OCI-LY1 (cell line): ENCODE data around the gene KIAA1143.

Experiments
- H2AFZ ChIP-seq: fragments of 200-600 bp; sonication (generic), shearing (Covaris generic); 2 replicates; pipeline ENCODE4 v1.6.0; 2014; ENCODE audit warnings: antibody characterized with exemption, mild to moderate bottlenecking, low read length
- H3F3A ChIP-seq: fragments of 200-600 bp; sonication (generic), shearing (Covaris generic); 2 replicates; pipeline ENCODE4 v1.6.0; 2014; ENCODE audit warnings: mild to moderate bottlenecking, antibody characterized with exemption, low read length, moderate library complexity; ENCODE audit not compliant: insufficient read depth
- H3K27ac ChIP-seq: fragments of 200-600 bp; sonication (generic); 2 replicates; pipeline ENCODE4 v1.5.1; 2014; ENCODE audit warnings: low read length, mixed run types, mild to moderate bottlenecking, low read depth; ENCODE audit not compliant: poor library complexity, severe bottlenecking
- H3K27me3 ChIP-seq: fragments of 200-600 bp; sonication (generic); 2 replicates; pipeline ENCODE4 v1.6.0; 2014; ENCODE audit warnings: antibody characterized with exemption, mild to moderate bottlenecking, low read length, moderate library complexity; ENCODE audit not compliant: insufficient read depth
- H3K36me3 ChIP-seq: fragments of 200-600 bp; sonication (generic); 2 replicates; pipeline ENCODE4 v1.6.1; 2014; ENCODE audit warnings: mild to moderate bottlenecking, antibody characterized with exemption, low read length, moderate library complexity, mixed read lengths; ENCODE audit not compliant: insufficient read depth
- H3K4me1 ChIP-seq: fragments of 200-600 bp; sonication (generic); 2 replicates; pipeline ENCODE4 v1.5.1; 2014; ENCODE audit warnings: mild to moderate bottlenecking, low read length, moderate library complexity; ENCODE audit not compliant: insufficient read depth, severe bottlenecking
- H3K4me2 ChIP-seq: fragments of 200-600 bp; sonication (generic), shearing (Covaris generic); 2 replicates; pipeline ENCODE4 v1.6.1; 2014; ENCODE audit warnings: low read length
- H3K4me3 ChIP-seq: fragments of 200-600 bp; sonication (generic); 2 replicates; pipeline ENCODE4 v1.5.1; 2014; ENCODE audit warnings: low read length, low read depth, mild to moderate bottlenecking, mixed read lengths; ENCODE audit not compliant: poor library complexity, severe bottlenecking
- H3K79me2 ChIP-seq: fragments of 200-600 bp; shearing (Covaris generic); 2 replicates; pipeline ENCODE4 v1.6.1; 2016; ENCODE audit warnings: mixed run types, low read length, mixed read lengths; ENCODE audit not compliant: insufficient read depth
- H3K9ac ChIP-seq: fragments of 200-600 bp; sonication (generic), shearing (Covaris generic); 2 replicates; pipeline ENCODE4 v1.6.1; 2014; ENCODE audit warnings: mild to moderate bottlenecking, low read length, mixed read lengths
- H3K9me2 ChIP-seq: fragments of 200-600 bp; sonication (generic), shearing (Covaris generic); 2 replicates; pipeline ENCODE4 v1.6.1; 2014; ENCODE audit warnings: low read depth, mild to moderate bottlenecking, low read length, mixed read lengths
- H3K9me3 ChIP-seq: fragments of 200-600 bp; shearing (Covaris generic); 2 replicates; pipeline ENCODE4 v1.6.1; 2014; ENCODE audit warnings: low read length, mixed read lengths
- H4K20me1 ChIP-seq: fragments of 200-600 bp; sonication (generic), shearing (Covaris generic); 2 replicates; pipeline ENCODE4 v1.6.0; 2016; ENCODE audit warnings: mild to moderate bottlenecking, low read length; ENCODE audit not compliant: insufficient read depth
- EZH2 ChIP-seq: fragments of 200-600 bp; sonication (generic), shearing (Covaris generic); IDR thresholded peaks from 2 replicates; pipeline ENCODE4 v1.8.0; 2017; ENCODE audit warnings: borderline replicate concordance, mixed run types, mild to moderate bottlenecking, antibody characterized with exemption, low read length, moderate library complexity, mixed read lengths
- TF ChIP-seq, protein P1 (sequence below): fragments of 200-600 bp; sonication (generic), shearing (Covaris generic); IDR thresholded peaks from 2 replicates; pipeline ENCODE4 v1.5.1; 2017; ENCODE audit warnings: mild to moderate bottlenecking, antibody characterized with exemption, low read length, moderate library complexity, mixed read lengths

KIAA1143 gene

GRCh38 chr3:44802011-44802410, 40.6 kb upstream of the KIAA1143 start:
- H3K4me3 ChIP-seq = no peak overlapping the region

DNA sequence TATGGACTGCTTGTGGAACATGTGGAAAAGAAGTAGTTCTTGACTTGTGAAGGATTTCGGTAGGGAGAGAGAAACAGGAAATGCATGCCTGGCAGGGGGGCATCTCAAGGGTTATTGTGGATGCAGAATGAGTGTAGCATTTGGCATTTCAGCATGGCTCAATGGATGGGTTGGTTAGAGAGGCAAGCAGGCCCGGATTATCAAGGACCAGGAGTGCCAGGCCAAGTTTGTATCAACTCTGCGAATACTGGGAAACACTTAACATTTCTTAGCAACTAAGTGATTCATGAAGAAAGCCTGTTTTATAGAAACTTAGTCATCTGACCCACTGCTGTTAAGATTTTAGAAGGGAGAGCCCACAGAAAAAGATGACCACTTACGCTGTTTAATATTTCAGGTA, 33.8 kb upstream of the KIAA1143 start:
- TF ChIP-seq EZH2 = no peak
- TF ChIP-seq, protein P1, sequence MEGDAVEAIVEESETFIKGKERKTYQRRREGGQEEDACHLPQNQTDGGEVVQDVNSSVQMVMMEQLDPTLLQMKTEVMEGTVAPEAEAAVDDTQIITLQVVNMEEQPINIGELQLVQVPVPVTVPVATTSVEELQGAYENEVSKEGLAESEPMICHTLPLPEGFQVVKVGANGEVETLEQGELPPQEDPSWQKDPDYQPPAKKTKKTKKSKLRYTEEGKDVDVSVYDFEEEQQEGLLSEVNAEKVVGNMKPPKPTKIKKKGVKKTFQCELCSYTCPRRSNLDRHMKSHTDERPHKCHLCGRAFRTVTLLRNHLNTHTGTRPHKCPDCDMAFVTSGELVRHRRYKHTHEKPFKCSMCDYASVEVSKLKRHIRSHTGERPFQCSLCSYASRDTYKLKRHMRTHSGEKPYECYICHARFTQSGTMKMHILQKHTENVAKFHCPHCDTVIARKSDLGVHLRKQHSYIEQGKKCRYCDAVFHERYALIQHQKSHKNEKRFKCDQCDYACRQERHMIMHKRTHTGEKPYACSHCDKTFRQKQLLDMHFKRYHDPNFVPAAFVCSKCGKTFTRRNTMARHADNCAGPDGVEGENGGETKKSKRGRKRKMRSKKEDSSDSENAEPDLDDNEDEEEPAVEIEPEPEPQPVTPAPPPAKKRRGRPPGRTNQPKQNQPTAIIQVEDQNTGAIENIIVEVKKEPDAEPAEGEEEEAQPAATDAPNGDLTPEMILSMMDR = no peak
- Histone ChIP-seq H2AFZ (no peak overlapping the region), H3K9me3 (no peaks in the 10 kb centered on the region), H3K4me2 (no peak overlapping the region), H3K79me2 (no peaks in the 10 kb centered on the region), H3F3A (no peaks in the 10 kb centered on the region; the same call in 1 of the 2 replicates), H3K4me1 (no peaks in the 10 kb centered on the region), H3K27me3 (no peaks in the 10 kb centered on the region), H3K9me2 (no peaks in the 10 kb centered on the region), H3K9ac (no peak overlapping the region), H4K20me1 (no peaks in the 10 kb centered on the region), H3K36me3 (peaks cover 94% of the 10 kb centered on the region), H3K4me3 (no peak overlapping the region), H3K27ac (no peak overlapping the region)

More at GRCh38 chr3:44802011-44802410, 40.6 kb upstream of the KIAA1143 start:
- H2AFZ ChIP-seq = no peak overlapping the region
- peaks cover 89% of the 10 kb centered on the region for H3K36me3 ChIP-seq
- no peak overlapping the region for H3K4me2 ChIP-seq
- H3K9me3 ChIP-seq = no peaks in the 10 kb centered on the region
- no peaks in the 10 kb centered on the region for H3F3A ChIP-seq
- no peaks in the 10 kb centered on the region for H4K20me1 ChIP-seq
- no peak overlapping the region for H3K27ac ChIP-seq
- no peaks in the 10 kb centered on the region for H3K9me2 ChIP-seq
- TF ChIP-seq EZH2 = no peak
- TF ChIP-seq, protein P1 = no peak
- no peaks in the 10 kb centered on the region for H3K4me1 ChIP-seq
- H3K9ac ChIP-seq = no peak overlapping the region
- no peaks in the 10 kb centered on the region for H3K79me2 ChIP-seq
- H3K27me3 ChIP-seq = no peaks in the 10 kb centered on the region

- Histone ChIP-seq H3K4me1 (no peaks in the 10 kb centered on the region), H3F3A (no peaks in the 10 kb centered on the region), H3K9me3 (no peaks in the 10 kb centered on the region), H3K9me2 (no peaks in the 10 kb centered on the region), H3K4me3 (no peak overlapping the region), H3K79me2 (no peaks in the 10 kb centered on the region), H3K27ac (no peak overlapping the region), H3K4me2 (no peak overlapping the region), H4K20me1 (no peaks in the 10 kb centered on the region), H3K9ac (no peak overlapping the region), H3K36me3 (peaks cover 87% of the 10 kb centered on the region), H2AFZ (no peak overlapping the region), H3K27me3 (no peaks in the 10 kb centered on the region)
- TF ChIP-seq, protein P1 = no peak
- TF ChIP-seq EZH2 = no peak
These were observed 21.5 kb upstream of the KIAA1143 start for GRCh38 chr3:44782891-44783290.
